Common myeloid progenitor, CD34-positive (primary cell): ENCODE results near the gene CD82.
"Not testable (repeated sequence)": the region's sequence is repeated elsewhere in the genome, so short reads cannot be mapped to it uniquely, and the experiment has no call there.

Experiments
- CTCF ChIA-PET: fragments of 350-600 bp; sonication (Branson Sonifier 250); formaldehyde crosslinking; loops from one replicate; lab custom pipeline; 2021; ENCODE audit warnings: antibody characterized with exemption; lab: Charles Lee
- POLR2A ChIA-PET: fragments of 350-600 bp; sonication (Branson Sonifier 250); formaldehyde crosslinking; loops from one replicate; lab custom pipeline; 2021; ENCODE audit warnings: antibody characterized with exemption; lab: Charles Lee
- DNase-seq, 3 donors: peaks; one replicate each; pipeline versions ENCODE4 v3.0.0 to v3.0.0-alpha.2; 2013
- H3K27ac ChIP-seq, 2 experiments: 1 replicate in 1 of 2; 2 replicates in 1 of 2; pipeline ENCODE4 v1.7.0; 2013; ENCODE audit warnings: inconsistent platforms in 2 of 2, low read length in 2 of 2, mild to moderate bottlenecking in 2 of 2, low read depth in 1 of 2, moderate library complexity in 1 of 2; ENCODE audit not compliant: severe bottlenecking in 2 of 2, insufficient read depth in 1 of 2, poor library complexity in 1 of 2
- H3K27me3 ChIP-seq, 5 experiments: replicated peaks in 2 of 5; 1 replicate in 3 of 5; 2 replicates in 2 of 5; pipeline versions ENCODE4 v1.6.1 to v1.7.0; 2013; ENCODE audit warnings: low read length in 4 of 5, mild to moderate bottlenecking in 2 of 5, moderate library complexity in 2 of 5, inconsistent platforms in 1 of 5; ENCODE audit not compliant: insufficient read depth in 5 of 5, control insufficient read depth in 4 of 5
- H3K36me3 ChIP-seq, 4 experiments: 1 replicate in 2 of 4; 2 replicates in 2 of 4; pipeline versions ENCODE4 v1.6.1 to v1.7.0; 2013; ENCODE audit warnings: low read length in 3 of 4, control low read depth in 1 of 4, mild to moderate bottlenecking in 1 of 4; ENCODE audit not compliant: control insufficient read depth in 4 of 4, insufficient read depth in 4 of 4
- H3K4me1 ChIP-seq, 4 experiments: 1 replicate in 3 of 4; 2 replicates in 1 of 4; pipeline versions ENCODE4 v1.6.1 to v1.7.1; 2013; ENCODE audit warnings: low read length in 3 of 4, mild to moderate bottlenecking in 3 of 4, control low read depth in 1 of 4, inconsistent platforms in 1 of 4, moderate library complexity in 1 of 4; ENCODE audit not compliant: control insufficient read depth in 4 of 4, insufficient read depth in 4 of 4; ENCODE audit errors: control extremely low read depth in 1 of 4
- H3K4me3 ChIP-seq, 7 experiments: 1 replicate in 4 of 7; 2 replicates in 3 of 7; pipeline versions ENCODE4 v1.5.1 to v1.7.0; 2013; ENCODE audit warnings: mild to moderate bottlenecking in 7 of 7, low read length in 6 of 7, moderate library complexity in 6 of 7, inconsistent platforms in 2 of 7, low read depth in 2 of 7, control low read depth in 1 of 7; ENCODE audit not compliant: insufficient read depth in 4 of 7, control insufficient read depth in 1 of 7; ENCODE audit errors: extremely low read depth in 1 of 7
- H3K9me3 ChIP-seq, 5 experiments: 1 replicate in 4 of 5; 2 replicates in 1 of 5; pipeline versions ENCODE4 v1.6.1 to v1.7.1; 2013; ENCODE audit warnings: low read length in 4 of 5, mild to moderate bottlenecking in 2 of 5, inconsistent platforms in 1 of 5, low read depth in 1 of 5, moderate library complexity in 1 of 5; ENCODE audit not compliant: control insufficient read depth in 4 of 5, insufficient read depth in 2 of 5; ENCODE audit errors: control extremely low read depth in 1 of 5
- WGBS: methylation state at CpG from one replicate; pipeline ENCODE4 v1.1.5; 2013; ENCODE audit not compliant: insufficient coverage; 5-methylcytosine and 5-hydroxymethylcytosine counted together

CD82 gene

DNA sequence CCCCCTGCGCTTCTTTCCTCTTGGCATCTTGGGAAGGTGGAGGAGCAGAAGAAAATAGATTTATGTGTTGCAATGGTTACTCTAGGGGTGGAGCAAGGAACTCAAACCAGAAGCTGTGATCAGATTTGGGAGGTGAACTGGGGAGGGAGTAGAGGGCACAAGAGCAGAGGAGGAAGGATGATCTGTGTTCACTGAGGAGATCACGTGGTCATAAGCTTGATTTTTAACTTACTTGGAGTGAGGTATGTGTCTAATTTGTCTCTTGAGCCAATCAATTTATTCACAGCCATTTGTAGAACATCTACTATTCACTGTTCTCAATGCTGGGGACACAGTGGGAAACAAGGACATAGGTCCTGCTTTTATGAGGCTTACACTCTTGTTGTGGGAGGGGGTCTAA is 24.8 kb upstream of the CD82 start:
- no peak for DNase-seq
- Histone ChIP-seq H3K36me3 (no peaks in the 10 kb centered on the region), H3K27ac (no peak overlapping the region), H3K9me3 (peaks cover 0 to under 1% (median 0%) of the 10 kb centered on the region in 5 experiments), H3K27me3 (peaks cover 0 to 2% (median 0%) of the 10 kb centered on the region in 5 experiments), H3K4me1 (peaks cover 0 to 2% (median 0%) of the 10 kb centered on the region in 4 experiments), H3K4me3 (no peak overlapping the region)
- ChIA-PET CTCF (interaction anchor here (0.9 to 3.3 kb wide), 6 partner anchors 9 to 344 kb away, joined by 3 to 24 read pairs (median 5); no protein-coding TSS in a partner anchor), POLR2A (no interaction called here)
- no CpG with 5 or more reads among the region's 2 CpGs for WGBS

DNA sequence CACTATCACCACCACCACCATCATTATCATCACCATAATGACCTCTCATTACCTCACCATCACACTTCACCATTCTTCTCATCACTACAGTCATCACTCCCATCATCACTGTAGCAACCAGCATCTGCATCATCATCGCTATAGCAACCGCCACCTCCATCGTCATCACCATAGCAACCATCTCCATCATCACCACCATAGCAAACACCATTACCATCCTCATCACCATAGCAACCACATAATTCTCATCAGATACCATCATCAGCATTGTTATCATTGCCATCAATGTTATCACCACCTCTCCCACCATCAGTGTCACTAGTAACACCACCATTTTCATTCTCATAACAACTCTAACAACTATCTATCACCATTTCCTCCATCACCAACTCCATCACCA is 23.1 kb upstream of the CD82 start:
- 97% methylated on average over 3 of the region's 3 CpGs for WGBS
- Histone ChIP-seq H3K9me3 (peaks cover 0 to 3% (median 2%) of the 10 kb centered on the region in 5 experiments), H3K36me3 (no peaks in the 10 kb centered on the region), H3K27me3 (peaks cover 0 to 2% (median 0%) of the 10 kb centered on the region in 5 experiments), H3K4me3 (no peak overlapping the region), H3K4me1 (peaks cover 0 to 2% (median 0%) of the 10 kb centered on the region in 4 experiments), H3K27ac (no peak overlapping the region)
- no peak for DNase-seq
- ChIA-PET POLR2A (no interaction called here), CTCF (interaction anchor here (0.5 to 1.1 kb wide), 3 partner anchors 12 to 668 kb away, joined by 3 to 4 read pairs (median 3); no protein-coding TSS in a partner anchor)

DNA sequence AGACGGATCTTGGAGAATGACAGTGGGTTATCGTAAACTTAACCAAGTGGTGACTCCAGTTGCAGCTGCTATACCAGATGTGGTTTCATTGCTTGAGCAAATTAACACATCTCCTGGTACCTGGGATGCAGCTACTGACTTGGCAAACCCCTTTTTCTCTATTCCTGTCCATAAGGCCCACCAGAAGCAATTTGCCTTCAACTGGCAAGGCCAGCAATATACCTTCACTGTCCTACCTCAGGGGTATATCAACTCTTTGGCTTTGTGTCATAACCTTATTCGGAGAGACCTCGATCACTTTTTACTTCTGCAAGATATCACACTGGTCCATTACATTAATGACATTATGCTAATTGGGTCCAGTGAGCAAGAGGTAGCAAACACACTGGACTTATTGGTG is 18.5 kb upstream of the CD82 start:
- H3K27ac ChIP-seq, POLR2A ChIA-PET, H3K9me3 ChIP-seq, H3K4me1 ChIP-seq, DNase-seq, H3K27me3 ChIP-seq, H3K36me3 ChIP-seq, H3K4me3 ChIP-seq: not testable (repeated sequence)
- CTCF ChIA-PET: interaction anchor here (1.2 to 30.1 kb wide), 3 partner anchors 13 to 260 kb away, joined by 3 to 504 read pairs (median 6); no protein-coding TSS in a partner anchor
- 86% methylated on average over 2 of the region's 4 CpGs for WGBS

DNA sequence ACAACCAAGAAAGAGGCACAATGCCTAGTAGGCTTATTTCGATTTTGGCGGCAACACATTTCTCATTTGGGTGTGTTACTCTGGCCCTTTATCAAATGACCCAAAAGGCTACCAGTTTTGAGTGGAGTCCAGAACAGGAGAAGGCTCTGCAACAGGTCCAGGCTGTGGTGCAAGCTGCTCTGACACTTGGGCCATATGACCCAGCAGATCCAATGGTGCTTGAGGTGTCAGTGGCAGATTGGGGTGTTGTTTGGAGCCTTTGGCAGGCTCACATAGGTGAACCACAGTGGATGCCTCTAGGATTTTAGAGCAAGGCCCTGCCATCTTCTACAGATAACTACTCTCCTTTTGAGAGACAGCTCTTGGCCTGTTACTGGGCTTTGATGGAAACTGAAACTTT is 17.9 kb upstream of the CD82 start:
- DNase-seq, H3K4me1 ChIP-seq, H3K4me3 ChIP-seq, H3K36me3 ChIP-seq, H3K27me3 ChIP-seq, H3K27ac ChIP-seq, H3K9me3 ChIP-seq: not testable (repeated sequence)
- CTCF ChIA-PET: interaction anchor here (1.2 to 30.1 kb wide), 2 partner anchors 72 to 85 kb away, joined by 3 to 504 read pairs; no protein-coding TSS in a partner anchor
- 100% methylated on average over 2 of the region's 2 CpGs for WGBS
- POLR2A ChIA-PET: interaction anchor here (0.6 kb wide), 1 partner anchor 59 kb away, joined by 4 read pairs; no protein-coding TSS in a partner anchor

DNA sequence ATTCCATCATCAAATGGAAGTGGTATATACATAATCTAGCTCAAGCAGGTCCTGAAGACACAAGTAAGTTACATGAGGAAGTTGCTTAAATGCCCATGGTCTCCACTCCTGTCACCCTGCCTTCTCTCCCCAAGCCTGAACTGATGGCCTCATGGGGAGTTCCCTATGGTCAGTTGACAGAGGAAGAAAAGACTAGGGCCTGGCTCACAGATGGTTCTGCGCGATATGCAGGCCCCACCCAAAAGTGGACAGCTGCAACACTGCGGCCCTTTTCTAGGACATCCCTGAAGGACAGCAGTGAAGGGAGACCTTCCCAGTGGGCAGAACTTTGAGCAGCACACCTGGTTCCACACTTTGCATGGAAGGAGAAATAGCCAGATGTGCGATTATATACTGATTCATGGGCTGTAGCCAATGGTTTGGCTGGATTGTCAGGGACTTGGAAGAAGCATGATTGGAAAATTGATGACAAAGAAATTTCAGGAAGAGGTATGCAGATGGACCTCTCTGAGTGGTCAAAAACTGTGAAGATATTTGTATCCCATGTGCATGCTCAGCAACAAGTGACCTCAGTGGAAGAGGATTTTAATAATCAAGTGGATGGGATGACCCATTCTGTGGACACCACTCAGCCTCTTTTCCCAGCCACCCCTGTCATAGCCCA is 17.3 kb upstream of the CD82 start:
- H3K9me3 ChIP-seq: peaks cover 0 to 8% (median 3%) of the 10 kb centered on the region in 5 experiments
- peaks cover 0 to under 1% (median 0%) of the 10 kb centered on the region in 5 experiments for H3K27me3 ChIP-seq
- H3K27ac ChIP-seq: no peak overlapping the region
- no peak overlapping the region for H3K4me3 ChIP-seq
- WGBS: 98% methylated on average over 3 of the region's 4 CpGs
- no peak for DNase-seq
- H3K36me3 ChIP-seq: no peaks in the 10 kb centered on the region
- H3K4me1 ChIP-seq: no peaks in the 10 kb centered on the region
- ChIA-PET POLR2A (no interaction called here), CTCF (interaction anchor here (1.2 to 30.1 kb wide), 2 partner anchors 71 to 84 kb away, joined by 3 to 504 read pairs; no protein-coding TSS in a partner anchor)

DNA sequence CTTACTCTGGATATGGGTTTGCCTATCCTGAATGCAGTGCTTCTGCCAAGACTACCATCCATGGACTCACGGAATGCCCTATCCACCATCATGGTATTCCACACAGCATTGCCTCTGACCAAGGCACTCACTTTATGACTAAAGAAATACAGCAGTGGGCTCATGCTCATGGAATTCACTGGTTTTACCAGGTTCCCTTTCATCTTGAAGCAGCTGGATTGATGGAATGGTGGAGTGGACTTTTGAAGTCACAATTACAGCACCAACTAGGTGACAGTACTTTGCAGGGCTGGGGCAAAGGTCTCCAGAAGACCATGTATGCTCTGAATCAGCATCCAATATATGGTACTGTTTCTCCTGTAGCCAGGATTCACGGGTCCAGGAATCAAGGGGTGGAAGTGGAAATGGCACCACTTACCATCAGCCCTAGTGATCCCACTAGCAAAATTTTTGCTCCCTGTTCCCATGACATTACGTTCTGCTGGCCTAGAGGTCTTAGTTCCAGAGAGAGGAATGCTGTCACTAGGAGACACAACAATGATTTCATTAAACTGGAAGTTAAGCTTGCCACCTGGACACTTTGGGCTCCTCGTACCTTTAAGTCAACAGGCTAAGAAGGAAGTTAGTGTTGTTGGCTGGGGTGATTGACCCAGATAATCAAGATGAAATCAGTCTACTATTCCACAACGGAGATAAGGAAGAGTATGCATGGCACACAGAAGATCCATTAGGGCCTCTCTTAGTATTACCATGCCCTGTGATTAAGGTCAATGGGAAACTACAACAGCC is 16.3 kb upstream of the CD82 start:
- POLR2A ChIA-PET, H3K4me3 ChIP-seq, H3K4me1 ChIP-seq, H3K36me3 ChIP-seq, H3K27me3 ChIP-seq, DNase-seq, H3K27ac ChIP-seq: not testable (repeated sequence)
- WGBS: 91% methylated on average over 5 of the region's 5 CpGs
- CTCF ChIA-PET: interaction anchor here (1.1 to 30.1 kb wide), 3 partner anchors 14 to 70 kb away, joined by 3 to 504 read pairs (median 3); no protein-coding TSS in a partner anchor
- peaks cover 0 to 10% (median 3%) of the 10 kb centered on the region in 5 experiments for H3K9me3 ChIP-seq
